Neuronal stem cell (in vitro differentiated cells): ENCODE data around the gene TAF6L.

Experiments used
- DNase-seq: peaks from one replicate; pipeline ENCODE4 v3.0.0-alpha.2; 2013; ENCODE audit warnings: low spot score
- H2AFZ ChIP-seq: one replicate; pipeline ENCODE4 v1.6.1; 2013; ENCODE audit warnings: mild to moderate bottlenecking, low read length, inconsistent platforms
- H2AK5ac ChIP-seq: 2 replicates; pipeline ENCODE4 v1.6.1; 2013; ENCODE audit warnings: low read depth, mild to moderate bottlenecking, inconsistent platforms, low read length, moderate library complexity, mixed read lengths
- H2BK120ac ChIP-seq: 2 replicates; pipeline ENCODE4 v1.6.1; 2013; ENCODE audit warnings: low read depth, mild to moderate bottlenecking, inconsistent platforms, low read length, moderate library complexity, mixed read lengths
- H2BK12ac ChIP-seq: one replicate; pipeline ENCODE4 v1.6.1; 2013; ENCODE audit warnings: low read length, inconsistent platforms
- H2BK15ac ChIP-seq: 2 replicates; pipeline ENCODE4 v1.6.1; 2013; ENCODE audit warnings: mild to moderate bottlenecking, low read length, inconsistent platforms, mixed read lengths
- H2BK5ac ChIP-seq: one replicate; pipeline ENCODE4 v1.6.1; 2013; ENCODE audit warnings: inconsistent platforms, mild to moderate bottlenecking, low read length, moderate library complexity
- H3K14ac ChIP-seq: one replicate; pipeline ENCODE4 v1.6.1; 2013; ENCODE audit warnings: low read length, inconsistent platforms
- H3K18ac ChIP-seq: 2 replicates; pipeline ENCODE4 v1.6.1; 2013; ENCODE audit warnings: low read length, inconsistent platforms
- H3K23ac ChIP-seq: 2 replicates; pipeline ENCODE4 v1.6.1; 2013; ENCODE audit warnings: low read depth, mild to moderate bottlenecking, mixed read lengths, low read length, inconsistent platforms; ENCODE audit not compliant: poor library complexity
- H3K27ac ChIP-seq: replicated peaks from 3 replicates; pipeline ENCODE4 v1.5.1; 2013; ENCODE audit warnings: low read length, inconsistent platforms
- H3K27me3 ChIP-seq, 3 experiments: 2 replicates each; pipeline ENCODE4 v1.6.1; 2013; ENCODE audit warnings: low read length in 3 of 3, mild to moderate bottlenecking in 2 of 3, inconsistent platforms in 1 of 3, low read depth in 1 of 3, mixed read lengths in 1 of 3, moderate library complexity in 1 of 3; ENCODE audit not compliant: control insufficient read depth in 3 of 3, insufficient read depth in 3 of 3
- H3K36me3 ChIP-seq, 2 donors: replicated peaks in 1 of 2; 2 replicates each; pipeline ENCODE4 v1.6.1; 2013; ENCODE audit warnings: low read length in 2 of 2; ENCODE audit not compliant: control insufficient read depth in 2 of 2, insufficient read depth in 2 of 2
- H3K4ac ChIP-seq: 2 replicates; pipeline ENCODE4 v1.6.1; 2013; ENCODE audit warnings: inconsistent platforms, mild to moderate bottlenecking, low read length, moderate library complexity
- H3K4me1 ChIP-seq, 2 donors: 1 replicate in 1 of 2; 2 replicates in 1 of 2; pipeline ENCODE4 v1.6.1; 2013; ENCODE audit warnings: low read length in 2 of 2, low read depth in 1 of 2; ENCODE audit not compliant: control insufficient read depth in 2 of 2, insufficient read depth in 1 of 2
- H3K4me2 ChIP-seq: one replicate; pipeline ENCODE4 v1.6.1; 2013; ENCODE audit warnings: mild to moderate bottlenecking, low read length, inconsistent platforms; ENCODE audit not compliant: insufficient read depth, poor library complexity, severe bottlenecking
- H3K4me3 ChIP-seq, 2 donors: 2 replicates each; pipeline ENCODE4 v1.5.1; 2013; ENCODE audit warnings: low read length in 2 of 2, mild to moderate bottlenecking in 2 of 2, inconsistent platforms in 1 of 2, moderate library complexity in 1 of 2
- H3K79me1 ChIP-seq: one replicate; pipeline ENCODE4 v1.6.1; 2013; ENCODE audit warnings: low read depth, mild to moderate bottlenecking, inconsistent platforms, low read length, moderate library complexity
- H3K9ac ChIP-seq: one replicate; pipeline ENCODE4 v1.6.1; 2013; ENCODE audit warnings: mild to moderate bottlenecking, low read depth, low read length, inconsistent platforms; ENCODE audit not compliant: poor library complexity
- H3K9me3 ChIP-seq, 2 donors: replicated peaks in 1 of 2; 2 replicates each; pipeline versions ENCODE3 to v1.6.1; 2013; ENCODE audit warnings: low read length in 2 of 2, mild to moderate bottlenecking in 2 of 2, inconsistent platforms in 1 of 2, low read depth in 1 of 2, mixed read lengths in 1 of 2, moderate library complexity in 1 of 2; ENCODE audit not compliant: control insufficient read depth in 2 of 2, insufficient read depth in 1 of 2
- H4K8ac ChIP-seq: one replicate; pipeline ENCODE4 v1.6.1; 2013; ENCODE audit warnings: low read depth, mild to moderate bottlenecking, inconsistent platforms, low read length, moderate library complexity
- H4K91ac ChIP-seq: one replicate; pipeline ENCODE4 v1.6.1; 2013; ENCODE audit warnings: low read length, low read depth, mild to moderate bottlenecking, inconsistent platforms; ENCODE audit not compliant: poor library complexity
- WGBS, 2 donors: extraction: QIAGEN DNeasy Blood & Tissue Kit; methylation state at CpG; one replicate each; pipeline ENCODE4 v1.1.7; 2013; ENCODE audit warnings: missing lambda C conversion rate in 2 of 2, mixed read lengths in 1 of 2; ENCODE audit not compliant: insufficient read length in 2 of 2, insufficient replicate concordance in 1 of 2; ENCODE audit errors: extremely low coverage in 2 of 2; 5-methylcytosine and 5-hydroxymethylcytosine counted together

The TAF6L gene

GRCh38 chr11:62753736-62754603 is 17.2 kb upstream of the TAF6L start, which contains the start of gene ZBTB3:
Gene ZBTB3, minus strand, starts transcription at chr11:62754160. Its CDS starts 496 bp downstream, at chr11:62753664.
- WGBS, 2 donors = no CpG with 5 or more reads among the region's 47 CpGs
- Histone ChIP-seq H3K9ac (peak within 1 kb of the TSS; percentile 91), H3K79me1 (peaks cover 11% of the 10 kb centered on the region)

GRCh38 chr11:62755086-62755615 is 16.0 kb upstream of the TAF6L start:
- Histone ChIP-seq H3K79me1 (peaks cover 11% of the 10 kb centered on the region), H3K4ac (no peak overlapping the region), H3K36me3 (peaks cover 12 to 16% of the 10 kb centered on the region in 2 donors), H4K91ac (no peak overlapping the region), H4K8ac (no peak overlapping the region), H3K9me3 (no peaks in the 10 kb centered on the region), H2BK15ac (no peak overlapping the region), H3K27ac (no peak overlapping the region), H2BK5ac (no peak overlapping the region), H2BK12ac (no peak overlapping the region), H2BK120ac (no peak overlapping the region), H3K18ac (no peak overlapping the region), H2AK5ac (peak overlapping the region; percentile 6), H3K27me3 (no peaks in the 10 kb centered on the region), H3K23ac (no peak overlapping the region), H3K9ac (no peak overlapping the region), H3K4me2 (no peak overlapping the region), H3K4me1 (peaks cover 4 to 5% of the 10 kb centered on the region in 2 donors), H3K14ac (no peak overlapping the region), H2AFZ (no peak overlapping the region), H3K4me3 (no peak overlapping the region)
- DNase-seq = no peak
- no CpG with 5 or more reads among the region's 10 CpGs for WGBS, 2 donors

More at GRCh38 chr11:62753736-62754603, 17.2 kb upstream of the TAF6L start, which contains the start of gene ZBTB3:
- Histone ChIP-seq H3K27me3 (no peaks in the 10 kb centered on the region), H3K23ac (peak within 1 kb of the TSS; percentile 44), H2BK5ac (peak within 1 kb of the TSS; percentile 31), H3K9me3 (no peaks in the 10 kb centered on the region), H3K14ac (no peak within 1 kb of the TSS), H3K18ac (peak within 1 kb of the TSS; percentile 97), H2BK12ac (no peak within 1 kb of the TSS), H2BK15ac (no peak within 1 kb of the TSS), H3K4me3 (peak within 1 kb of the TSS; percentile 76 to 96), H3K4me1 (peaks cover 4 to 5% of the 10 kb centered on the region in 2 donors), H3K27ac (peak within 1 kb of the TSS; percentile 83), H3K4ac (no peak within 1 kb of the TSS), H4K91ac (no peak within 1 kb of the TSS), H3K36me3 (peaks cover 12 to 20% of the 10 kb centered on the region in 2 donors), H2BK120ac (no peak within 1 kb of the TSS), H4K8ac (no peak within 1 kb of the TSS), H2AFZ (peak within 1 kb of the TSS; percentile 92), H3K4me2 (peak within 1 kb of the TSS; percentile 52), H2AK5ac (peak within 1 kb of the TSS; percentile 53)
- DNase-seq = peak; percentile 98

- Histone ChIP-seq H3K36me3 (peaks cover 3 to 11% of the 10 kb centered on the region in 2 donors), H3K27me3 (no peaks in the 10 kb centered on the region), H2BK120ac (no peak overlapping the region), H3K4me1 (peaks cover 7 to 13% of the 10 kb centered on the region in 2 donors), H2BK15ac (no peak overlapping the region), H3K79me1 (peaks cover 1% of the 10 kb centered on the region), H3K4ac (no peak overlapping the region), H3K18ac (no peak overlapping the region), H4K91ac (no peak overlapping the region), H3K14ac (no peak overlapping the region), H2AFZ (peak overlapping the region; percentile 71), H3K4me2 (no peak overlapping the region), H3K27ac (no peak overlapping the region), H3K9ac (no peak overlapping the region), H3K4me3 (no peak overlapping the region), H3K23ac (no peak overlapping the region), H2AK5ac (no peak overlapping the region), H4K8ac (no peak overlapping the region), H3K9me3 (no peaks in the 10 kb centered on the region), H2BK12ac (peak overlapping the region; percentile 31), H2BK5ac (no peak overlapping the region)
- DNase-seq = no peak
- WGBS, 2 donors = no CpG with 5 or more reads among the region's 9 CpGs
Observed at GRCh38 chr11:62757846-62758788, 13.1 kb upstream of the TAF6L start.
